Spinal cord (tissue), 10 donors: ENCODE results near the gene THOC1. TPM values are rescaled to one million over a fixed set of nuclear protein-coding genes. Genes with fewer than 3 reads are reported as not detected.
A peak's percentile ranks its signal among the peaks of the same experiment; 100 is the strongest.

Experiments used
- DNase-seq, 6 donors: peaks; one replicate each; pipeline versions ENCODE4 v3.0.0 to v3.0.0-alpha.2; 2013 to 2015; ENCODE audit warnings: low spot score in 6 of 6, low read depth in 4 of 6
- H3K27ac ChIP-seq: one replicate; pipeline ENCODE4 v1.5.1; 2013; ENCODE audit warnings: low read depth, low read length, control low read depth
- H3K27me3 ChIP-seq: one replicate; pipeline ENCODE4 v1.6.1; 2013; ENCODE audit warnings: low read length; ENCODE audit not compliant: control insufficient read depth, insufficient read depth
- H3K36me3 ChIP-seq: one replicate; pipeline ENCODE4 v1.6.1; 2013; ENCODE audit warnings: low read length; ENCODE audit not compliant: control insufficient read depth, insufficient read depth
- H3K4me1 ChIP-seq: one replicate; pipeline ENCODE4 v1.6.1; 2013; ENCODE audit warnings: low read length; ENCODE audit not compliant: control insufficient read depth, insufficient read depth
- H3K4me3 ChIP-seq: one replicate; pipeline ENCODE4 v1.5.1; 2013; ENCODE audit warnings: low read depth, low read length, control low read depth
- H3K9me3 ChIP-seq: one replicate; pipeline ENCODE4 v1.6.1; 2013; ENCODE audit warnings: low read length; ENCODE audit not compliant: control insufficient read depth, insufficient read depth
- WGBS: methylation state at CpG from one replicate; pipeline ENCODE4 v1.1.5; 2013; ENCODE audit warnings: missing lambda C conversion rate; ENCODE audit not compliant: insufficient coverage; 5-methylcytosine and 5-hydroxymethylcytosine counted together
- polyA plus RNA-seq, 2 donors: library from polyadenylated mRNA; unstranded; fragments of 120-200 nt; gene quantifications; one replicate each; pipeline ENCODE4 v1.2.1, GENCODE V29; 2013; ENCODE audit not compliant: insufficient read length in 2 of 2
- total RNA-seq, 2 donors: library from RNA; depleted of rRNA in 1 of 2; stranded (reverse); fragments of 120-200 nt in 1 of 2; fragments of >200 nt in 1 of 2; gene quantifications; one replicate each; pipeline versions ENCODE4 v1.2.3 to v1.2.4, GENCODE V29; 2013 to 2014
- donor health status: healthy.

Gene THOC1
- total and polyA plus RNA-seq, 4 donors: 61.0 to 81.6 (median 67.2) TPM

DNA sequence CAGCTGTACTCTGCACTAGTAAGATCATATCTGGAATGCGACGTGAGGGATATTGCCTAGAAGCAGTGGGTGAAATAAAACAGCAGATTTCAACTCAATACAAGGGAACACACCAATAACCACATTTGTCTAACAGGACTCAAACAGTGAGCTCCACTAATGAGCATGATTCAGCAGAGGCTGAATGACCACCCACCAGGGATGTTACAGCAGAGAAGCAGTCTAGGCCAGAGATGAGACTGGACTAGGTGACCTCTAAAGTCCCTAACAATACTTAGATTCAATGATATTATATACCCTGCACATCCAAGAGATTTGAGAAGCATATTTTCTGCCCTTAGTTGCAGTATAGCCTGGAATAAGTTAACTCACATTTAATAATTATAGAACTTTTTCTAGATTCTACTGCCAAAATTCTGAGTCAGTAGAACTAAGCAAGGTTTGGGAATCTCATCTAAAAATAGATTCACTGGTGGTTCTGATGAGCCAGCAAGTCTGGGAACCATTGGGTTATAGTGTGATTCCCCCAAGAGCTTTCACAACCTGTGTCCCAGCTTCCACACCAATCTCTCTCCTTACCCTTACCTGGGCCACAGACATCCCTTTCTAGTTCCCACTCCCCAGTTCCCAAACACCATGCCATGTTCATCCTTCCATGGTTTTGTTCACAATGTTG is 6.3 kb downstream of the THOC1 start:
- H3K27ac ChIP-seq: no peak overlapping the region
- DNase-seq: no peak
- WGBS: no CpG with 5 or more reads among the region's 2 CpGs
- H3K4me1 ChIP-seq: peaks cover 1% of the 10 kb centered on the region
- H3K36me3 ChIP-seq: peaks cover 9% of the 10 kb centered on the region
- H3K4me3 ChIP-seq: no peak overlapping the region
- no peaks in the 10 kb centered on the region for H3K27me3 ChIP-seq
- no peaks in the 10 kb centered on the region for H3K9me3 ChIP-seq

DNA sequence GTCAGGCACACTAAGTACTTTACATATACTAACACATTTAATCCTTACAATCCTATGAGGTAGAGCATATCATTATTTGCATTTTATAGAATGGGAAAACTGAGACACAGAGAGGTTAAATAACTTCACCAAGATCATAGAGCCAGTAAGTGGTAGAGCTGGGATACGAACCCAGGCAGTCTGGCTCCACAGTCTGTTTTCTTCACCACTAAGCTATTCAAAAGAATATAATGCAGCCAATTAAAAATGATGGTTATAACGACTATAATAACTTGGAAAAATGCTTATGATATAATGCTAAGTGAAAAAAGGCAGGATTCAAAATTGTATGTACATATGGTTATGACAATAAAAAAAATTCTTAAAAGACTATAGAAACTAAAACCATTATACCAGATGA is 7.3 kb downstream of the THOC1 start:
- H3K9me3 ChIP-seq: no peaks in the 10 kb centered on the region
- H3K27ac ChIP-seq: no peak overlapping the region
- no peak for DNase-seq
- WGBS: no CpG with 5 or more reads among the region's 2 CpGs
- H3K4me3 ChIP-seq: no peak overlapping the region
- H3K27me3 ChIP-seq: no peaks in the 10 kb centered on the region
- no peaks in the 10 kb centered on the region for H3K4me1 ChIP-seq
- H3K36me3 ChIP-seq: peaks cover 9% of the 10 kb centered on the region

DNA sequence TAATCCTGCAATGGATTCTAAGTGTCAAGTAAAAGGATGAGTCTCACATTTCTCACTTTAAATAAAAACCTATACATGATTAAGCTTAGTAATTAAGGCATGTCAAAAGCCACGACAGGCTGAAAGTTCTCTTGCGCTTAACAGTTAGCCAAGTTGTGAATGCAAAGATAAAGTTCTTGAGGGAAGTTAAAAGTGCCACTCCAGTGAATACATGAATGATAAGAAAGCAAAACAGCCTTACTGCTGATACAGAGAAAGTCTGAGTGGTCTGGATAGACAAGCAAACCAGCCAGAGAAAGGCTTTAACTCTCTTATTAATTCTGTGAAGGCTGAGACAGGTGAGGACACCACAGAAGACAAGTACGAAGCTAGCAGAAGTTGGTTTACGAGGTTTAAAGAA is 12.7 kb downstream of the THOC1 start:
- 89% methylated on average over 3 of the region's 4 CpGs for WGBS

DNA sequence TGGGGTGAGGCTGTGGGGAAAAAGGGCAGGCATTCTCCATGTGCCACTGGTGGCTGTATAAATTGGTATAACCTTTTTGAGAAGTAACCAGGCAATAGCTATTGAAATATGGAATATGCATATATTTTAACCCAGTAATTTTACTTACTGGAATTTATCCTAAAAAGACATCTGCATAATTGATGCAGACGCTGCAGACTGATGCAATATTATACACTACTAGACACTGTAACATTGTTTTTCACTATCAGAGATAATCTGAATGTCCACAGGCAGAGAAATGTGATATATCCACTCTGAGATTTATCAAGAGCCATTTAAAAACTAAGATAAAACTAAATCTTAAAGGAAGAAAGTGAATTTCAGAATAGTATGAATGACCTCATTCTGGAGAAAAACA is 14.7 kb downstream of the THOC1 start:
- peaks cover 17% of the 10 kb centered on the region for H3K36me3 ChIP-seq
- no peak for DNase-seq
- H3K27me3 ChIP-seq: no peaks in the 10 kb centered on the region

More for the DNA sequence above, 12.7 kb downstream of the THOC1 start:
- Histone ChIP-seq H3K9me3 (no peaks in the 10 kb centered on the region), H3K4me1 (no peaks in the 10 kb centered on the region), H3K27ac (no peak overlapping the region), H3K36me3 (peaks cover 14% of the 10 kb centered on the region), H3K27me3 (no peaks in the 10 kb centered on the region), H3K4me3 (no peak overlapping the region)
- DNase-seq: no peak

DNA sequence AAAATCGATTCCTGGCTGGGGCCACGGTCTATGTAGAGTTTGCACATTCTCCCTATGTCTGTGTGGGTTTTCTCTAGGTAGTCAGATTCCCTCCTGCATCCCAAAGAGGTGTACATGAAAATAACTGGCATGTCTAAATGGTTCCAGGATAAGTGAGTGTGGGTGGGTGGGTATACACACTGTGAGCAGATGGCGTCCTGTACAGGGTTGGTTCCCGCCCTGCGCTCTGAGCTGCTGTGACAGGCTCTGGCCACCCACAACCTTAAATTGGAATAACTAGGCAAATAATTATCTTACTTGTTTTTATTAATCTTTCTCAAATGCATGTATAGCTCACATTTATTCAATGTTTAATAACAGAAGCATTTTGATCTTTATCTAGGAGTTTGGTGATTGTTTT is 16.3 kb downstream of the THOC1 start:
- no peak for DNase-seq
- Histone ChIP-seq H3K9me3 (no peaks in the 10 kb centered on the region), H3K4me3 (no peak overlapping the region), H3K36me3 (peaks cover 20% of the 10 kb centered on the region), H3K27me3 (no peaks in the 10 kb centered on the region), H3K4me1 (no peaks in the 10 kb centered on the region), H3K27ac (no peak overlapping the region)
- WGBS: 87% methylated on average over 2 of the region's 5 CpGs

More for the DNA sequence above, 14.7 kb downstream of the THOC1 start:
- H3K9me3 ChIP-seq: no peaks in the 10 kb centered on the region
- WGBS: no CpG with 5 or more reads among the region's 1 CpG
- H3K4me3 ChIP-seq: no peak overlapping the region
- no peak overlapping the region for H3K27ac ChIP-seq
- no peaks in the 10 kb centered on the region for H3K4me1 ChIP-seq

DNA sequence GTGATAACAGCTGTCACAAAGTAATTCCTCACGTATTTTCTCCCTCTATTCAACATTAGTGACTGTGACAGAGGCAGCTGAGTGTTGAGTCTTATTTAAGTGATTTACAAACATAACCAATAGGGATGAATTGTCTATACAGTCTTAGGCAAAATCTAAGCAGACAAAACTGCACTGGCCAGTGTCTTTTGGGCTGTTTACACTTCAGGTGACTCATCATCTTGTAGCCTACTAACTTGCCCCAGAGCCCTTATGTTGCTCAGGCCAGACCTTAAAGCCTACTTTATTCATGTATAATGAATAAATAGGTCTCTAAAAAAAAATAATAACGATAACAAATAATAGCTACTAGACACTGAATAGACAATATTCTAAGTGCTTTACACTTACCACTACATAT is 17.2 kb downstream of the THOC1 start:
- DNase-seq: peak in 2 of 6 donors; percentile 27 to 29
- Histone ChIP-seq H3K9me3 (no peaks in the 10 kb centered on the region), H3K27me3 (no peaks in the 10 kb centered on the region), H3K4me1 (no peaks in the 10 kb centered on the region), H3K27ac (no peak overlapping the region), H3K36me3 (peaks cover 22% of the 10 kb centered on the region), H3K4me3 (no peak overlapping the region)
- WGBS: no CpG with 5 or more reads among the region's 2 CpGs

DNA sequence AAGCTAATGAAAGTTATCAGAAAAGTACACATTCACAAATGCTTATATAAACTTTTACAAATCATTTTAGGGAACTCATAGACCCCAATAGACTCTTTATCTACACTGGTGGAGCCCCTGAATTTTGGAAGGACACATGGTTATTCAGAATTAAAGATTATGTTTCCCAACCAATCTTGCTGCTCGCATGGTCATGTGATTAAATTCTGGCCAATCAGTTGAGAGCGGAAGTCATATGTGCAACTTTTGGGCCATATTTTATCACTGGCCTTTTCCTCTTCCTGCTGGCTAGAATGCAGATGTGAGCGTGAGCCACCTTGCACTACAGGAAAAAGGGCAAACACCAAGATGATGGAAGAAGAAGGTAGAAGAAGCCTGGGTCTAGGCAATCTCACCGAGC is 19.8 kb downstream of the THOC1 start:
- peaks cover 19% of the 10 kb centered on the region for H3K36me3 ChIP-seq

DNA sequence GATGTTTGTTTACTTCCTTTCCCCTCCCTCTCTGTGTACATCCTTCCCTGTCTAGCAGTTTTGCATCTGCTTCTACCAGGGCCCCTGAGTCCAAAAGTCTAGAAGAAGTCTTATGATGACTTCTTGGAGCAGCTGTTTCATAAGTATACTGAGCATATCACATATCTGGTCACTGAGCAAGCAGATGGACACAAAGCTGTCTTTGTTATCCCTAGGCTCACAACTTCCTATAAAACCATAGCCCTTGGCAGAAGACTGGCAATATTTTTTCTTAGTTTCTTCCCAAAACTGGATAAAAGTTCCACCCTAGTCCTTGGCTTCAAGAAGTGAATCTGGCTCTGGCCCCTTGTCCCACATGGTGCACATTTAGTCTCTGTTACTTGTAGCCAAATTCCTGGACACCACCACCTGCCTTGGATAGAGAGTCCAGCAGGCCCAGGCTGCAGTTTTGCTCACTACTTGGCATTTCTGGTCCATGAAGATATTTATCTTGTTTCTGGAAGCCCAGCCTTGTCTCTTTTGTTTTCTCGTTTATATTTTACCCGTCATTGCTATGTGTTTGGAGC is 22.5 kb downstream of the THOC1 start:
- H3K27ac ChIP-seq: no peak overlapping the region
- no peak for DNase-seq
- H3K9me3 ChIP-seq: no peaks in the 10 kb centered on the region
- H3K27me3 ChIP-seq: no peaks in the 10 kb centered on the region
- no CpG with 5 or more reads among the region's 2 CpGs for WGBS
- H3K4me1 ChIP-seq: no peaks in the 10 kb centered on the region
- H3K4me3 ChIP-seq: no peak overlapping the region
- H3K36me3 ChIP-seq: peaks cover 14% of the 10 kb centered on the region

More for the DNA sequence above, 19.8 kb downstream of the THOC1 start:
- Histone ChIP-seq H3K4me3 (no peak overlapping the region), H3K9me3 (no peaks in the 10 kb centered on the region), H3K27ac (no peak overlapping the region), H3K4me1 (no peaks in the 10 kb centered on the region), H3K27me3 (no peaks in the 10 kb centered on the region)
- 93% methylated on average over 3 of the region's 4 CpGs for WGBS
- DNase-seq: no peak

DNA sequence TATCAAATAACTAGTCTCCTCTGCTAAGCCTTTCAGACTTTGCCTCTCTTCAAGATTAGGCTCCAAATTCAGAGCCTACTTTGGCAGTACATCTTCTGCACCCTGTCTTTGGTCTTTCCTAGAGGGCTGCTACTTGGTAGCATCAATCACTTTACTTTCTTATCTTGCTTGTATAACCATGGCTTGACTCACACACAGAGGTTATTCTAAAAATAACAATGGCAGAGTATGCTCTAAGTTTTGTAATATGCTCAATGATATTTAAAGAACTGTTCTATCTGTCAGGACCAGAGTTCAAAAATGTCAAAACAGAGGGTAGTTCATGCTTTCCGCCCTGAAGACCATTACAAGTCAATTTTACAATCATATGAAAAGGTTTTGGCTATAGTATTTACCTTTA is 27.7 kb downstream of the THOC1 start:
- Histone ChIP-seq H3K9me3 (no peaks in the 10 kb centered on the region), H3K4me3 (no peak overlapping the region), H3K27me3 (no peaks in the 10 kb centered on the region), H3K4me1 (no peaks in the 10 kb centered on the region), H3K27ac (no peak overlapping the region), H3K36me3 (peaks cover 2% of the 10 kb centered on the region)
- no peak for DNase-seq
- WGBS: no CpG with 5 or more reads among the region's 1 CpG

DNA sequence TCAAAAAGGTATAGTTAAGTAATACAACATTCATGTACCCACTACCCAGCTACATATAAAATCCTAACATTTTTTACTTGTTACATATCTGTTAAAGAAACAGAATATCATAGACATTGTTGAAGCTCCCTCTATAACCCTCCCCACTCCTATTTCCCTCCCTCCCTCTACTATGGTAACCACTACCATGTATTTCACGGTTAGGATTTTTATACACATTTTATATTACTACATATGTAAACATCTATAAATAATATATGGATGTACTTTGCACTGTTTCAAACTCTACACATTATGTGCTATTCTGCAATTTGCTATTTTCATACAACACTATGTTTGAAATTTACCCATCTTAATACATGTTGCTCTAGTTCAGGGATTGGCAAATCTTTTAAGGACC is 36.3 kb downstream of the THOC1 start:
- no peaks in the 10 kb centered on the region for H3K9me3 ChIP-seq
- no peaks in the 10 kb centered on the region for H3K4me1 ChIP-seq
- no CpG with 5 or more reads among the region's 1 CpG for WGBS
- no peaks in the 10 kb centered on the region for H3K27me3 ChIP-seq
- peaks cover 2% of the 10 kb centered on the region for H3K36me3 ChIP-seq
- H3K27ac ChIP-seq: no peak overlapping the region
- H3K4me3 ChIP-seq: no peak overlapping the region
- no peak for DNase-seq
